A172 (cell line): Measurements from ENCODE around the gene ADGRL1. TPM values are rescaled to one million over a fixed set of nuclear protein-coding genes. Genes with fewer than 3 reads are reported as not detected.
"Not testable (repeated sequence)": the region's sequence is repeated elsewhere in the genome, so short reads cannot be mapped to it uniquely, and the experiment has no call there.

Experiments
- DNase-seq: peaks from one replicate; pipeline ENCODE4 v3.0.0-alpha.2; 2015; ENCODE audit warnings: low spot score
- total RNA-seq: library from RNA; depleted of rRNA; stranded (reverse); fragments of >200 nt; shearing (Covaris generic); gene quantifications from 2 replicates; pipeline ENCODE4 v1.2.3, GENCODE V29; 2014

ADGRL1 gene
- total RNA-seq, 1 experiment from 2014 or later: 5.1 TPM

GRCh38 chr19:14189415-14189814 lies 16.6 kb downstream of the ADGRL1 start:
- DNase-seq: no peak

DNA sequence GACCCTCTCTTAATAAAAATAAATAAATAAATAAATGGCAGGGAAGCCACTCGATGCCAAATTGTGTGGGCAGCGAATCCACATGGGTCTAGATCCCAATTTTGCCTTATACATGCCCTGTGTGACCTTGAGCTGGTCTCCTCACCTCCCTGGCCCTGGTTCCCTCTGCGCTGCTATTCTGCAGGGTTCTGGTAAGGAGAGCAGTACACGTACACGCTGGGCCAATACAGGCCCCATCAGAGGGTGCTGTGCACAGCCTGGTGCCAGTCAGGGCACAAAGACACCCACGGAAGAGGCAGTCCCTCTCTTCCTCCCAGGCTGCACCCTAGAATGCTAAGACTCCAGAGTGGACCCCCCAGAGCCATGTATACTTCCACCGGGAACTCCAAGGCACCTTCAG lies 17.9 kb downstream of the ADGRL1 start:
- DNase-seq: not testable (repeated sequence)

- DNase-seq: no peak
Observed at GRCh38 chr19:14187561-14187960, 18.4 kb downstream of the ADGRL1 start.

- not testable (repeated sequence) for DNase-seq
Observed at GRCh38 chr19:14186684-14187083, 19.3 kb downstream of the ADGRL1 start.

DNA sequence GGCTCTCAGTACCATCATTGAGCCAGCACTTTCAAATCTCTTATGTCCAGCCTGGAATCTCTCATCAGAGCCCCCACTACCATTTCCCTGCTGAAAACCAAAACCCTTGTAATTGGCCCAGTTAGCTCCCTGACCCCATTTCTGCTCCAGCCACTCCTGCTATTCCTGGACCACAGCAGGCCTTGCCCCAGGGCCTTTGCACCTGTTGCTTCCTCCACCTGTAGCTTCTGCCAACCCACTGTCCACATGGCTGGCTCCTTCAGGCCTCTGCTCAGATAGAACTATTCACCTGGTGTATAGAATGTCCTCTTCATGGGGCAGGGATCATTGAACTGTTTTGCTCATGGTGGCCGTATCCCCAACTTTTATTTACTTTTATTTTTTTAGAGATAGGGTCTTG lies 20.3 kb downstream of the ADGRL1 start:
- not testable (repeated sequence) for DNase-seq

- no peak for DNase-seq
Observed at GRCh38 chr19:14185158-14185557, 20.8 kb downstream of the ADGRL1 start.

DNA sequence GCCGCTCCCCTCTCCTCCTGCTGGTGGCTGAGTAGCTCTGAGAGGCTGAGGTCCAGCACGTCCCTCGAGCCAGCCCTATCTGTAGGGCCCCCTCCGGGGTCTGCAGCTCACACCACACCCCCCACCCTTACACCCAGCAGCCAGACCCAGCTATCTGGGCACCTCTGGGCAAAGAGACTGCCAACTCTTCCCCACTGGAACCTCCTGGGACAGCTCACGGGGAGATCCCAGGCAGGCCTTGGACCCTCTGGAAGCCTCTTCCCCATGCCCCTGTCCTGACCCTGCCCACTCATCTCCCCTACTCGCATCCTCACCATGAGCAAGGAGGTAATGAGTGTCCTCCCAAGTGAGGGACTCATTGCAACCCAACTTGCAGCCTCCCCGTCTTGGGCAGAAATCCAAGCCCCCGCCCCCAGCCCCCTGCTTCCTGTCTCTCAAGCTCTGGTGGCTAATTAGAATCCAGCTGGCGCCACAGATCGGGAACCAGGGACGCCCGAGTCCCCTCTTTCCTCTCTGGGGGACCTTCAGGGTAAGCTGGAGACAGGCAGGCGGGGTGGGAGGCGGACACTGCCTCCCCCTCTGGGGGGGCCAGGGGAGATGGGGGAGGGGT lies 22.1 kb downstream of the ADGRL1 start:
- no peak for DNase-seq

DNA sequence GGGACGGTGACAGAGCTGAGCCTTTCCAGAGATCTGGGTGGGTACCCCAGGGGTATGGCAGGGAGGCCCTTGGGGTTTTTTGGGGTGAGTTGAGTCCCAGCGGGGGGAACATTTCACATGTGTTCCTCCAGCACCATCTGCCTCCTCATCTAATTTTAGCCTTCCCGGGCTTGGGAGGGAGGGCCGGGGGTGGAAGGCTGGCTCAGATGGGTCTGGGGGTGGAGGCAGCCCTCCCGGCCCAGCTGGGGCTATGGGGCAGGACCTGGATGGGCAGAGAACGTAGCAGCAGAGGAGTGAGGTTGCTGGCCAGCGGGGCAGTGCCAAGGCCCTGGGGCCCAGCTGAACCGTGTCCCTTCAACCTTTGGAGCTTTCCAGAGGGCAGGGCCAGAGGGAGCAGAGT lies 23.5 kb downstream of the ADGRL1 start:
- no peak for DNase-seq

DNA sequence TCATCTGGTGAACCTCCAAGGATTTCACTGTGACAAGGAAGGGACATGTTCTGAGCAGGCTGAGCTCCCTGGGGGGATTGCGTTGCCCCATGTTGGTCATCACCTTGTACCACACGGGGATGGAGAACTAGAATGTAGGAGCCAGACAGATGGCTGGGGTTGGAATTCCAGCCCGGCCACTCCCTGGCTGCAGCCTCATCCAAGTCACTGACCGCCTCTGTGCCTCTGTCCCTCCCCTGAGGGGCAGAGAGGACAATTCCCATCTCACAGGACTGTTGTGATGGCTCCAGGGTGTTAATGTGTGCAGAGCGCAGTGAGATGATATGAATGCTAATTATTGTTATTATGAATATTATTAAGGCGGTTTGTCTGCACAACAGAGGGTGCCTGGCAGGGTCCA lies 24.1 kb downstream of the ADGRL1 start:
- DNase-seq: no peak

- DNase-seq: not testable (repeated sequence)
Observed at GRCh38 chr19:14181199-14181598, 24.8 kb downstream of the ADGRL1 start.

DNA sequence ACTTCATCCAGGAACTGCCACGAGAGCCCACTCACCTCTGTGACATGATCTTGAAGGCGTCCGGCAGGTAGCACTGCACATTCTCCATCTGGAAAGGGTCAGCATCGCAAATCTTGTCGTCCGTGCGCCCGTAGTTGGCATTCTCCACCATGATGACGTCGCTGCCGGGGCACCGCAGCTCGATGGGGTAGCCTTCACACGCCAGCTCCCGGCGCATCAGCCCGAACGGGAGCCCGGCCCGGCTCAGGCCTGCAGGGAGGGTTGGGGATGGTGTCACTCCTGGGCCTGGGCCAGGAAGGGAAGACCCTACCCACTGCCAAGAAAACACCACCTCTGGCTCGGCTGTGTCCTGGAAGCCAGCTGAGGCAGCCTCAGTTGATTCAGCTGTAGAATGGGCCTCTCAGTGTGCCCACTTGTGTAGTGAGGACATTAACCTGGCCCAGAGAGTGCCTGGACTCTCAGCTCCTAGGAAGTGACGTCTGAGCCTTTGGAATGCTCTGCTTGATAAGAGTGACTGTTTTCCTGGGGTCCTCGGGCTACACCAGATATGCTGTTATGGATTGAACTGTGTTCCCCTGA lies 28.4 kb downstream of the ADGRL1 start:
- no peak for DNase-seq

DNA sequence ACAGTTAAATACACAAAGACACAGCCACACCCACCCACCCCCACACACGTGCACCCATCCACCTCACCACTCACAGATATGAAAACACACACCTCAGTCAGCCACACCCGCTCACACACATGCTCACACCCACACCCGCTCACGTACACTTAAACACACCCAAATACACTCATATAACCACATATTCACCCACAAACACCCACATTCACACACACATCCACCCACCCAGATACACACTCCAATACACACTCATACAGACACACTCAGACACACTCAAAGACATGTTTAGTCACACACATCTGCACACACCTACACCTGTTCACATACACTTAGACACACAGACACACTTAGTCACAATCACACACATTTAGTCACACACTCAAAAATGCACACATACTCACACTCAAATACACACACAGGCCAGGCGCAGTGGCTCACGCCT lies 30.6 kb downstream of the ADGRL1 start:
- DNase-seq: no peak

DNA sequence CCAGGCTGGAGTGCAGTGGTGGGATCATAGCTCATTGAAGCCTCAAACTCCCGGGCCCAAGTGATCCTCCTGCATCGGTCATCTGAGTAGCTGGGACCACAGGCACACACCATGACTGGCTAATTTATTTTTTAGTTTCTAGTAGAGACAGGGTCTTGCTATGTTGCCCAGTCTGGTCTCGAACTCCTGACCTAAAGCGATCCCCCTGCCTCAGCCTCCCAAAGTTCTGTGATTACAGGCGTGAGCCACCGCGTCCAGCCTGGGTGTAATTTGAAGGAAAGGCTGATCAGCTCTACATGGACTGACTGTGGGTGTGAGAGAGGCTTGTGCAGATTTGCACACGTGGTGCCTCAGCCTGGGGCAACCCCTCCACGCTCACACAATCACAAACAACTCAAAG lies 31.1 kb downstream of the ADGRL1 start:
- no peak for DNase-seq

GRCh38 chr19:14168993-14169392 lies 37.0 kb downstream of the ADGRL1 start:
- DNase-seq: no peak

DNA sequence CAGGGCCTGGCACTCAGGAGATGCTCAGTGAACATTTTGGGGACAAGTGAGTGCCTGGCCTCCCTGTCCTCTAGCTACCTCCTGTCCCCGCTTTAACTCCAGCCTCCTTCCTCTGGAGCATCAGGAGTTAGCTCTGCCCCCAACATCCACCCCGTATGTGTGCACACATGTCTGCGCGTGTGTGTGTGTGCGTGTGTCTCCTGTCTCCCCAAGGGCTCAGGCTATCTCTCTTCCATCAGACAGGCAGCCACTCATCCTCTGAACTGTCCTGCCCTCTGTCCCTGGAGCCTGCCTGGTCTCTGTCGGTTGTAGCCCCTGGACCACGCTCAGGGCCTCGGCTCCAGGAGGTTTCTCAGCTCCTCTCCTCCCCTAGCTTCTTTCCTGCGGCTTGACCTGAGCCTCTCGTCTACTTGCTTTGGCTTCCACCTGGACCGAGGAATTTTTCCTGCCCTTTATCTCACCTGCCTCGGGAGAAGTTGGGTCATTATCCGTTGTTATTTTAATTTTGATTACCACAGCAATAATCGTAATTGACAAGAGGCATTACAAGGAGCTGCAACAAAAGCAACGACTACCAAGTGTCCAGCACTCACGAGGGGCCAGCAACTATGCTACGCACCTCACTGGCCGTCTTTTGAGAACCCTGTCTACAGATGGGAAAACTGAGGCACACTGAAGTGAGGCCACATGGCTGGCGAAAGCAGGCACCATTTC lies 37.6 kb downstream of the ADGRL1 start:
- no peak for DNase-seq

DNA sequence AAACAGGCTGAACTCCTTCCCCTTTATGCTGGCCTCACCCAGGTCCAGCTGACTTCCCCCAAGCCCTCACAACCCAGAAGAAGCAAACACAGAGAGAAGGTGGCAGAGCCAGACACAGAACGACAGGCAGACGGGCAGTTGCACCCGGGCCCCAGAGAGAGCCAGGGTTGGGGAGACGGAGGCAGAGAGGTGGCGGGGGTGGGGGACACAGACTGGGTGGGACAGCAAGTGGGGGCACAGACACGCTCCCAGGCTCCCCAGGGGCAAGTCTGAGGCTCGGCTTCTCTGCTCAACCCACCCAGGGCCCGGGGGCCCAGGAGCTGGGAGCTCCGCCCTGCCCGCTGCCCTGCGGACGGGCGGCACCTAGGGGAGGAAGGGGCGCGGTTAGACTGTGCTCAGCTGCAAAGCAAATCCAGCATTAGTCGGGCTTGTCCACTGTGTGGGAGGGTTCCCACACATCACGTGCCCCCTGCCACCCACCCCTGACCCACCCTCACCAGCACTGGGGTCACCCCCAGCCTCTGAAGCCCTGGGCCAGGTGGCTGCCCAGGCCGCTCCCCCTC lies 38.3 kb downstream of the ADGRL1 start:
- no peak for DNase-seq

GRCh38 chr19:14166999-14167575 lies 38.9 kb downstream of the ADGRL1 start:
- DNase-seq: no peak

DNA sequence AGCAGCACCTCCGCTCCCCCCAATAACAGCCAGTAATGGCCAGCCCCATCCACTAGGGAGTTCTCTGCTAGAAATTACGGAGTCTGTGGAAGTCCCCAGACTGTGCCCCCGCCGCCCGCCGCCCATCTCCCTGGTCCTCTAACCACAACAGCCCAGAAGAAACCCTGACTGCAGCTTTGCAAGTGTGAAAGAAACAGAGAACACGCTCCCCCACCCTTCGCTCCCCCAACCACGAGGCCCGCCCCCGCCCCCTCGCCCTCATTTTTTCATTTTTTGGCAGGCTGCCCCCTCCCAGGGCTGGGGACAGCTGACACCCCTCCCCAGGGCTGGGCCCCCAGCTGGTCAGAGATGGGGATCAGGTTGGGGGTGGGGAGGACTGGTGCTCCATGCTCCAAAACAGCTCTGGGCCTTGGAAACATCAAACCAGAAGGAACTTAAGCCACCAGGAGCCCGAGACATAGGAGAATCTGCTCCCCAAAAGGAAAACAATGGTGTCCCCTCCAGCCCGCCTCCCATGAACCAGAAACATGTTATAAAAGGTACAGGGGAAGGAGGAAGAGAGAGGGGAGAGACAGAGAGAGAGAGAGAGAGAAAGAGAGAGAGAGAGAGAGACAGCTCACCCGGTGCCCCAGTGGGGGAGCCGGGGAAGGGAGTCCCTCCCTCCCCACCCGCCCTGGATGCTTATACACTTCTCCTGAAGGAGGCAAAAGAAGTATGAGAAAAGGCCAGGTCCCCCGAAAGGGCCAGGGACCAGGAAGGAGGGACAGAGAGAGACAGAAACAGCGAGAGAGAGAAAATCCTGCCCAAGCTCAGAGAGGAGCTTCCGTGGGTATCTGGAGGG lies 39.8 kb downstream of the ADGRL1 start:
- DNase-seq: no peak

GRCh38 chr19:14164724-14165493 lies 41.1 kb downstream of the ADGRL1 start:
- no peak for DNase-seq

DNA sequence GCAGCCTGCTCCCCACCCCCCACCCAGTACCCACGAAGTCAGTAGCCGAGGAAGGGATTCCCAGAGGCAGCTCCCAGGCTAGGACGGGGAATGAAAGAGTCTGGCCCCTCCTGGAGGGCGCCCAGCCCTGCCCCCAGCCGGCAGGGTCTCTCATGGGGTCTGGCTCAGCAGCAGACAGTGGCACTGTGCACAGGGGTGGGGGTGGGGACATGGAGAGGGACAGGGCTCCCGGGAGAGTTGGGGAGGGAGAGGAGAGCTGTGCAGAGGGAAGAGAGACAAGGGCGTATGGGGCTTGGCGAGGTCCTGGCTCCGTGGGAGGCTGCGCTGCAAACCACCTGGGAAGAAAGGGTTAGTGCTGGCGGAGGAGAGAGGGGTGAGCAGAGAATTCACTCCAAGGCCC lies 41.9 kb downstream of the ADGRL1 start:
- DNase-seq: no peak

DNA sequence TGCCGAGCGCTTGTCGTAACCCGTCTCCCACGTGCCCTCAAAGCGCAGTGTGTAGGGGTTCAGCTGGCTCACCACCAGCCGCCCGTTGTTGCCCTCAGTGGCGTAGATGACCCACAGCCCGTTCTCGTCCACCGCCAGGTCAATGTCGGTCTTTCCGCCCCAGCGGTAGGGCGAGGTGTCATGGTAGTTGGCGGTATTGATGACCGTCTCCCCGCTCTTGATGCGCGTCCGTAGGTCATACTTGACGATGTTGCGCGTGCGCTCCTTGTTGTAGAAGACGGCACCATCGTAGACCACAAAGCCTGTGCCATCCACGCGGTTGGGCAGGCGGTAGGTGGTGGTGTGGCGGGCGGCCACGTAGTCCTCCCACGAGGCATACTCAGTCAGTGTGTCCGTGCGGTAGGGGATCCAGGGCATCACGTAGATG lies 43.1 kb downstream of the ADGRL1 start:
- DNase-seq: no peak
